Endothelial cell of umbilical vein (primary cell): ENCODE results near the gene GDI1. TPM values are rescaled to one million over a fixed set of nuclear protein-coding genes. Genes with fewer than 3 reads are reported as not detected.

ENCODE experiments used
- BruUV-seq: library from RNA; stranded (reverse); fragments of 400-500 nt; replicated peaks from 2 replicates; lab custom pipeline; 2021; lab: Mats Ljungman, UMichigan
- CTCF ChIA-PET: fragments of 300-600, 350-600 bp; sonication (Branson Sonifier 250); formaldehyde crosslinking; loops from one replicate; lab custom pipeline; 2021; ENCODE audit warnings: antibody characterized with exemption, inconsistent platforms; lab: Charles Lee
- POLR2A ChIA-PET: fragments of 300-600, 350-600 bp; sonication (Branson Sonifier 250); formaldehyde crosslinking; loops from one replicate; lab custom pipeline; 2021; ENCODE audit warnings: antibody characterized with exemption, inconsistent platforms; lab: Charles Lee
- DNase-seq: peaks from one replicate; pipeline ENCODE4 v3.0.0-alpha.2; 2011; ENCODE audit warnings: low read depth, low spot score
- FAIRE-seq: peaks from 2 replicates; lab custom pipeline; 2011; peaks lifted over from hg19 to GRCh38; lab: Jason Lieb, UNC
- H2AFZ ChIP-seq: 2 replicates; pipeline ENCODE4 v1.6.0; 2012; ENCODE audit warnings: low read depth, low read length, control low read depth, inconsistent platforms
- H3K27ac ChIP-seq: 2 replicates; pipeline ENCODE4 v1.5.1; 2011; ENCODE audit warnings: low read depth, mild to moderate bottlenecking, control low read depth, low read length, moderate library complexity; ENCODE audit not compliant: insufficient read depth
- H3K27me3 ChIP-seq, 2 experiments: 2 replicates each; pipeline versions ENCODE4 v1.6.0 to v1.6.1; 2011; ENCODE audit warnings: low read length in 2 of 2, mixed read lengths in 1 of 2; ENCODE audit not compliant: control insufficient read depth in 2 of 2, insufficient read depth in 2 of 2
- H3K36me3 ChIP-seq, 2 experiments: 2 replicates in 1 of 2; 3 replicates in 1 of 2; pipeline ENCODE4 v1.5.1; 2011; ENCODE audit warnings: low read length in 2 of 2, mild to moderate bottlenecking in 1 of 2, moderate library complexity in 1 of 2; ENCODE audit not compliant: control insufficient read depth in 2 of 2, insufficient read depth in 2 of 2; ENCODE audit errors: extremely low read depth in 1 of 2
- H3K4me1 ChIP-seq: 3 replicates; pipeline ENCODE4 v1.5.1; 2011; ENCODE audit warnings: mild to moderate bottlenecking, low read length; ENCODE audit not compliant: control insufficient read depth, insufficient read depth; ENCODE audit errors: extremely low read depth
- H3K4me2 ChIP-seq: 2 replicates; pipeline ENCODE4 v1.6.1; 2011; ENCODE audit warnings: low read length, control low read depth, mixed read lengths; ENCODE audit not compliant: insufficient read depth
- H3K4me3 ChIP-seq, 3 experiments: fragments of 200-600 bp in 1 of 3; sonication (generic), shearing (Covaris generic) in 1 of 3; replicated peaks in 1 of 3; 2 replicates each; pipeline ENCODE4 v1.5.1; 2011 to 2016; ENCODE audit warnings: control low read depth in 3 of 3, low read length in 3 of 3, mild to moderate bottlenecking in 2 of 3, inconsistent platforms in 1 of 3, low read depth in 1 of 3, moderate library complexity in 1 of 3; ENCODE audit not compliant: insufficient read depth in 1 of 3
- H3K79me2 ChIP-seq: 2 replicates; pipeline ENCODE4 v1.6.0; 2012; ENCODE audit warnings: low read length, inconsistent platforms; ENCODE audit not compliant: control insufficient read depth, insufficient read depth
- H3K9ac ChIP-seq: replicated peaks from 2 replicates; pipeline ENCODE3; 2011; ENCODE audit warnings: low read length, control low read depth; ENCODE audit not compliant: insufficient read depth; ENCODE audit errors: extremely low read depth
- H3K9me1 ChIP-seq: replicated peaks from 3 replicates; pipeline ENCODE4 v1.6.0; 2011; ENCODE audit warnings: mild to moderate bottlenecking, low read length; ENCODE audit not compliant: control insufficient read depth, insufficient read depth; ENCODE audit errors: extremely low read depth
- H3K9me3 ChIP-seq: replicated peaks from 2 replicates; pipeline ENCODE4 v1.5.1; 2012; ENCODE audit warnings: low read length, inconsistent platforms; ENCODE audit not compliant: control insufficient read depth, insufficient read depth
- H4K20me1 ChIP-seq: replicated peaks from 2 replicates; pipeline ENCODE3; 2011; ENCODE audit warnings: mild to moderate bottlenecking, low read length; ENCODE audit not compliant: control insufficient read depth, insufficient read depth; ENCODE audit errors: extremely low read depth
- CTCF ChIP-seq, 2 donors: IDR thresholded peaks; 1 replicate in 1 of 2; 2 replicates in 1 of 2; pipeline ENCODE4 v1.5.1; 2011; ENCODE audit warnings: low read length in 2 of 2, mild to moderate bottlenecking in 2 of 2, moderate library complexity in 2 of 2, control low read depth in 1 of 2, inconsistent platforms in 1 of 2, low read depth in 1 of 2; ENCODE audit not compliant: insufficient read depth in 1 of 2; ENCODE audit errors: extremely low read depth in 1 of 2
- FOS ChIP-seq: IDR thresholded peaks from 2 replicates; pipeline ENCODE4 v1.6.1; 2011; ENCODE audit warnings: mild to moderate bottlenecking, low read length, moderate library complexity, borderline replicate concordance; ENCODE audit not compliant: insufficient read depth
- GATA2 ChIP-seq: IDR thresholded peaks from 2 replicates; pipeline ENCODE4 v1.7.0; 2011; ENCODE audit warnings: low read depth, mild to moderate bottlenecking, moderate library complexity, mixed read lengths, low read length; ENCODE audit not compliant: insufficient read length, insufficient read depth
- JUN ChIP-seq: IDR thresholded peaks from 2 replicates; pipeline ENCODE4 v1.6.1; 2011; ENCODE audit warnings: borderline replicate concordance, low read depth; ENCODE audit not compliant: insufficient read length, insufficient read depth
- MAX ChIP-seq: IDR thresholded peaks from 2 replicates; pipeline ENCODE4 v1.6.1; 2011; ENCODE audit not compliant: insufficient read depth, insufficient read length
- MYC ChIP-seq: IDR thresholded peaks from one replicate; pipeline ENCODE4 v1.6.1; 2011; ENCODE audit warnings: mild to moderate bottlenecking, low read depth, low read length
- POLR2A ChIP-seq: IDR thresholded peaks from 2 replicates; pipeline ENCODE4 v1.6.1; 2012; ENCODE audit warnings: low read depth, mild to moderate bottlenecking, control low read depth, low read length
- POLR2AphosphoS5 ChIP-seq: IDR thresholded peaks from 2 replicates; pipeline ENCODE4 v1.6.1; 2012; ENCODE audit warnings: low read depth, mild to moderate bottlenecking, control low read depth, low read length, moderate library complexity; ENCODE audit not compliant: insufficient read depth
- dilution Hi-C: fragments of 300-500 bp; cut with MboI; formaldehyde crosslinking; loops from one replicate; pipeline ENCODE4 v1.15.0; 2019; ENCODE audit warnings: low sequenced_read_pairs; ENCODE audit not compliant: extremely low pct_ligation_motif_present
- intact Hi-C: fragments of 100-400 bp; cut with micrococcal nuclease; formaldehyde crosslinking; loops from one replicate; pipeline ENCODE4 v1.10.0; 2022
- polyA plus RNA-seq, 4 experiments: library from polyadenylated mRNA; depleted of rRNA in 3 of 4; stranded (reverse) in 3 of 4; unstranded in 1 of 4; fragments of >200 nt; gene quantifications; 2 replicates each; pipeline versions ENCODE4 v1.2.1 to v1.2.3, GENCODE V29; 2011 to 2012; ENCODE audit warnings: missing spikeins in 1 of 4
- total RNA-seq: library from RNA; stranded (reverse); gene quantifications from 2 replicates; pipeline ENCODE4 v1.2.3, GENCODE V29; 2021

Gene GDI1
- total and polyA plus RNA-seq, 2 donors (not counting 3 experiments of a cell fraction or from before 2014, with no cell fraction given), result 128 to 247 TPM

- intact Hi-C loops, result no loop called here
- BruUV-seq, result no TSS peak
- Histone ChIP-seq H3K4me3 (no peak overlapping the region), H3K9ac (no peak overlapping the region), H3K4me1 (peaks cover 16% of the 10 kb centered on the region), H3K79me2 (peaks cover 46% of the 10 kb centered on the region), H3K27ac (no peak overlapping the region), H3K9me3 (no peaks in the 10 kb centered on the region), H3K9me1 (no peaks in the 10 kb centered on the region), H3K4me2 (no peak overlapping the region), H4K20me1 (no peaks in the 10 kb centered on the region), H2AFZ (no peak overlapping the region), H3K27me3 (no peaks in the 10 kb centered on the region), H3K36me3 (peaks cover 2 to 28% of the 10 kb centered on the region in 2 experiments)
- FAIRE-seq (no peak), DNase-seq (no peak)
- CTCF ChIA-PET, result interaction anchor here (1.5 kb wide), 1 partner anchor 10 kb away, joined by 4 read pairs; no protein-coding TSS in a partner anchor
- TF ChIP-seq GATA2, result no peak
- no peak for TF ChIP-seq CTCF (IDR thresholded peaks at IDR 0.05; ENCODE audit: extremely low read depth in 1 of 2, insufficient read depth in 1 of 2, low read depth in 1 of 2, low read length in 2 of 2)
- TF ChIP-seq MYC, result no peak
- TF ChIP-seq FOS, result no peak
- no peak for TF ChIP-seq POLR2A
- no peak for TF ChIP-seq MAX
- TF ChIP-seq JUN, result no peak
- TF ChIP-seq POLR2AphosphoS5, result no peak
- dilution Hi-C loops, result no loop called here
- POLR2A ChIA-PET, result no interaction called here
Observed at GRCh38 chrX:154435171-154435733, 1.7 kb upstream of the GDI1 start.
